GM19438 (cell line): Measurements from ENCODE around the gene RHAG.
"Not testable (repeated sequence)": the region's sequence is repeated elsewhere in the genome, so short reads cannot be mapped to it uniquely, and the experiment has no call there.

ENCODE experiments used
- ATAC-seq: cut with Tn5 transposase; IDR thresholded peaks from one replicate; pipeline ENCODE4 v1.9.1; 2021; ENCODE audit warnings: low read depth; ENCODE audit not compliant: unreplicated experiment

RHAG gene

GRCh38 chr6:49636713-49637349, at the start of gene RHAG:
RHAG (minus strand) TSS chr6:49636839; CDS start chr6:49636812, 27 bp downstream.
- no peak for ATAC-seq

GRCh38 chr6:49676671-49677281, 40.1 kb upstream of the RHAG start:
- ATAC-seq = no peak

DNA sequence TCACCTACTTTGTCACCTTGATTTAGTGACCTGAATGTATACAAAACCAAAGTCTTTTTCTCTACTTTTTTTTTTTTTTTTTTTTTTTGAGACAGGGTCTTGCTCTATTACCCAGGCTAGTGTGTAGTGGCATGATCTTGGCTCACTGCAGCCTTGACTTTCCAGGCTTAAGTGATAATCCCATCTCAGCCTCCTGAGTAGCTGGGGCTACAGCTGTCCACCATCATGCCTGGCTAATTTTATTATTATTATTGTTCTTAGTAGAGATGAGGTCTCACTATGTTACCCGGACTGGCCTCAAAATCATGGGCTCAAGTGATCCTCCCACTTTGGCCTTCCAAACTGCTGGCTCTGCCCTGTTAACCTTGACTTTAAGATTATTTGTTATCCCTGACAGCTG, 39.2 kb upstream of the RHAG start:
- ATAC-seq = no peak

DNA sequence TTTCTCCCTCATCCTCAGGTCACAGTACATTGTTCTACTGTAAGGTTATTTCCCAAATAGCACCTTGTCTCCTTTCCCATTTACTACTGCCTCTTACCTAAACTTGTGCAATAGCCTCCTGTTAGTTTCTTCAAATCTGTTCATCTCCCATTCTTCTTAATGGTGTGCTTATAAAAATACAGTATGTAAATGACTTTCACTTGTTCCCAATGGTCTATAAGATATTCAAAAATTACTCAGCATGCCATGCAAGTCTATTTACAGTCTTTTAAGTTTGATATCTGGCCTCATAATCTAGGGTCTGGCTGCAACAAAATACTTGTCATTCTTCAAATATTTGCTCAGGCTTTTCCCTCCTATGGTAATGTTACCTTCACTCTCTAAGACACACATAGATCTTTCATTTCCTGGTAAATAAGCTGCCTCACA, 31.5 kb upstream of the RHAG start:
- ATAC-seq = no peak

DNA sequence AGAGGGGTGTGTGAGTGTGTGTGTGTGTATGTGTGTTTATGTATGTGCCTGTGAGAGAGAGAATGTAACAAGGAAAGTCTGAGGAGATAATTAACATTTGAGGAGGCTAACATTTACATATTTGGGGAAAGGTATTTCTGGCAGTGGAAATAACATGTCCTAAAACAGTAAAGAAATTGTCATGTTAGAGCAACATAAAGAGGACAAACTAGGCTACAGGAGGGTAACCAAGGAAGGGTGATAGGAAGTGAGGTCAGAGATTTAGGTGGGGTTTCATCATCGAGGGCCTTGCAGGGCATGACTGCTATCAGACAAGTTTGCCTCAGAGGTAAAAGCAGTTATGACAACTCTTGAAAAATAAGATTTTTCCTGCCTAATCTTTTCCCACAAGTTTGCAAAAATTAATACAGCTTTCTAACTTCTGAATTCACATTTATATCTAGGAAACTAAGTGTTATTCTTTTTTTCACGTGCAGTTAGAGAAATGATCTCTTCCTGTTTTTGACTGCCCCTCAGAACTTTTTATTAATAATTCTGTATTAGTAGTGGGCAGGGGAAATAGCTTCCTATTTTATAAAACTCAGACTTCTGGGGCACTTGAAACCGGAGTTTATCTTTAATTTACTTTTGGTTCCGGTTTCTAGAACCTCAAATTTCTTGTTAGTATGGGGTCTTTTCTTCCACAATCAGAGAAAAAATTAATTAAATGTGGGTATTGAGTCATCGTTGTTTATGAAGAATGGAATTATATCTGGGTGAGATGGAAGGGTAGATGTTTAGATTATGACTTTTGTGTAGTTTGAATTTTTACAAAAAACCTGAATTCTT, 30.5 kb upstream of the RHAG start:
- no peak for ATAC-seq

DNA sequence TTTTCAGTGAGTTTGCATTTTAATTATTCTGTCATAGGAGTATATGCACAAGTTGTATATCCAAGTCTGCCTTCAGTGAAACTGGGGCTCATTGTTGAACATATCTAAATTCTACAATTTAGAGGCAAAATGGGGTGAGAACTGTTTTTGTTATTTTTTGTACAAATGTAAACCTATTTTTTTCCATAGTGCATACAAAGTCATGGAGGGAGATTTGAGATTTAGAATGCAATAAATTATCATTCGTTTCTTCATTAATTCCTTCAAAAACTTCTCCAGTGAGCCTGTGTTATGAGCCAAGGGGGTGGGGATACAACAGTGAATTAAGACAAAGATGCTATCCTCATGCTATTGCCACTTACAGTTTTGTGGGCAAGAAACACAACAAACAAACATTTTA, 29.8 kb upstream of the RHAG start:
- ATAC-seq = no peak

DNA sequence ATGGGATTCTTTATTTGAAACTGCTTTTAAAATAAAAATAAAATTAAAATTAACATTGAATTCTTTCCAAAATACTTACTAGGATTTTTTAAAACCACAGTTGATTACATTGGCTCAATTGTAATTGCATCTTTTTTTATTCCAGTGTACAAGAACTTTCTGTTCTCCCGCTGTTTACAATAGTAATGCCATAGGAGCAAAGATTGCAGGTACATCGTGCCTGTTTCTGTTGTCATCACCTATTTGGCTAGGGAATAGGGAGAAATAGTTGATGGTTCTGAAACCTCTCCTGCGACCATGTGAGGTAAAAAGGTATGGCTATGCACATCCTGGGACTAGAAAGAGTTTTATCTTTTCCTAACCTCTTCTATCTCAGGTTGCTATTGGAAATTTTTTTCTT, 28.2 kb upstream of the RHAG start:
- no peak for ATAC-seq

GRCh38 chr6:49664054-49664453, 27.4 kb upstream of the RHAG start:
- not testable (repeated sequence) for ATAC-seq

DNA sequence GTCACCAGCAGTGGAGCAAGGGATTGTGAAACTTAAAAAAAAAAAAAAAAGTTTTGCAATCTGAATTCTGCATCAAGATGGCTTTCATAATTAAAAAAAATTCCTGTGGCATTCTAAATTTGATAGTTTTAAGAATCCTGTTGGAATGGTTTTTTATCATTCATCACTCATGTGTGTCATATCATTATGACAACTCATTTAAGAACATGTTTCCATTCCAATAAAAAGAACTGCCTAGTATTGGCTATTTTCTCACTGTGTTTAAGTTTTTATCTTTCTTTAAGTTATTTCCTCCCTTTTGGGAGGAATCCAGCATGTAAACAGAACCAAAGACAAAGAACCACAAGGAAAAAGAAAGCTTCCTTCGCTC, 26.2 kb upstream of the RHAG start:
- no peak for ATAC-seq

DNA sequence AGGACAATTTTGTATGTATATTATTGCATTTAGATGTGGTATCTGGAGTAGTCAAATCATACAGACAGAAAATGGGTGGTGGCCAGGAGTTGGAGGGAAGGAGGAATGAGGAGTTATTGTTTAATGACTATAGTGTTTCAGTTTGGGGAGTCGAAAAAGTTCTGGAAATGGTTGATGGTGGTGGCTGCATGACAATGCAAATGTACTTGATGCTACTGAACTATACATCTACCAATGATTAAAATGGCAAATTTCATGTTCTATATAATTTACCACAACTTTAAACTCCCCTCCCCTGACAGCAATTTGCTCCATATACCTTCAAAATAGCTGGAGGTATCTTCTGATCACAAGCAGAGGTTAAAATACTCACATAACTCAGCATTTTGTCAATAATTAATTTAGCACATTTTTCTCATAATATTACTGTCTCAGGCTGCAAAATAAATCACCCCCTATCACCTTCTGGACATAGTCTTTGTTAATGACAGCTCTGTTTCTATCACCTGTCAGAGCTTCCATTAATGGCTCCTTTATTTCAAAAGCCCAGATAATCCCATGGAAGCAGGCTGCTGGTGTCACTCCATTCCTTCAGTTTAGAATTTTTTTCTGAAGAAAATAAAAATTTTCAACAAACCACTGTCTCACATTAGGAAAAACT, 25.7 kb upstream of the RHAG start:
- ATAC-seq = no peak

DNA sequence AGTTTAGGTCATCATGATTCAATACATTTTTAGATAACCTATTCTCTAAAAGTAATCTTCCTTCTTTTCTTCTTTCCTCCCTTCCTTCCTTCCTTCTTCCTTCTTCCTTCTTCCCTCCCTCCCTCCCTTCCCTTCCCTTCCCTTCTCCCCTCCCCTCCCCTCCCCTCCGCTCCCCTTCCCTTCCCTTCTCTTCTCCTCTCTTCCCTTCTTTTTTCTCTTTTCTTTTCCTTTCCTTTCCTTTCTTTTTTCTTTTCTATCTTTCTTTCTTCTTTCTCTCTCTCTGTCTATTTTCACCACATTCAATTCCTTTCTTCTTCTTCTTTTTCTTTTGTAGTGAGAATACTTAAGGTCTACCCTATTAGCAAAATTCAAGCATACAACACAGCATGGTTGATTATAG, 17.3 kb upstream of the RHAG start:
- no peak for ATAC-seq

GRCh38 chr6:49653438-49653837, 16.8 kb upstream of the RHAG start:
- ATAC-seq = no peak

DNA sequence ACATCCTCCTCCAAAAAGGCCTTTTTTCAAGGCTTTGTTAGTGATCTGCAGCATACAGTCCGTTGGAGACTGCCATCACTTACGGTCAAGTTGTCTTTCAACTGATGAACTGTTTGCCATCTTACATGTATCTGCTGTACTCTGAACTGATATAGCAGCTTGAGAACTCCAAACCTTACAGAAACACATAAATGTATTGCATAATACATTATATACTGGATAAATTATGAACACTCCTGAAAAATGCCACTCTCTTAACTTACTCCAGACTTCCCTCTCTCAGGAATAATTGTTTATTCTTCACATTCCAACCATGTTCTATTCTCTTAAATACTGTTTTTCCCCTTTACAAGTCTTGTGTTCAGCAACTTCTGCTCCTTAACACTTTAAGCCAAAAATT, 14.6 kb upstream of the RHAG start:
- ATAC-seq = no peak

- ATAC-seq = no peak
Observed at GRCh38 chr6:49649988-49650387, 13.3 kb upstream of the RHAG start.

DNA sequence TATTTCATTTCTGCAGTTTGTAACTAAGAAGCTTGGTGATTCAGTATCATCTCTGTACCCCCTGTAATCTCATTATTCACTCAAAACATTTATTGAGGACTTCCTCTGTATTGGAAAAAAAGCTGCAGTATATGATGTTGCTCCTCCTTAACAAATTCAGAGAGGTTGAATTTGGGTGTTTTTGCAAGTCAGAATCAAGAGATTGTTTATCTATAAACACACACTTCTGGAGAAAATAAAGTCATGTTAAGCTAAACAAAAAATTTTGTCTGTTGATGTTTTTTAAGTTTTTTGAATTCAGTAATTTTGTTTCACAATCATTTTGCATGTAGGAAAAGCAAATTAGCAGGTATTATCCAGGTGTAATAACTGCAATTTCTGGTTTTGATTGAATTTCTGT, 11.4 kb upstream of the RHAG start:
- no peak for ATAC-seq

GRCh38 chr6:49647476-49647875, 10.8 kb upstream of the RHAG start:
- ATAC-seq = no peak

- ATAC-seq = no peak
Observed at GRCh38 chr6:49646942-49647341, 10.3 kb upstream of the RHAG start.

- ATAC-seq = no peak
Observed at GRCh38 chr6:49646130-49646824, 9.6 kb upstream of the RHAG start.

DNA sequence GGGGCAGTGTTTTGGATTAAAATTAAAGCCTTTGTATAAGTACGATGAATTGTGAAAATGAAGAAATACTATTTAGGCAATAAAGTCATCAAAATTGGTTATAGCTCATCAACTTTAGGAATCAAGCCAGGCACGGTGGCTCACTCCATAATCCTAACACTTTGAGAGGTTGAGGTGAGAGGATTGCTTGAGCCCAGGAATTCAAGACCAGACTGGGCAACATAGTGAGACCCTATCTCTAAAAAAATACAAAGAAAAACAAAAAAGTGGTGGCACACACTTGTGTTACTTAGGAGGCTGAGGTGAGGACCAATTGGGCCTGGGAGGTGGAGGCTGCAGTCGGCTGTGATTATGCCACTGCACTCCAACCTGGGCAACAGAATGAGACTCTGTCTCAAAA, 8.5 kb upstream of the RHAG start:
- ATAC-seq = no peak

- ATAC-seq = no peak
Observed at GRCh38 chr6:49639177-49639817, 2.7 kb upstream of the RHAG start.
